Fibroblast of skin of abdomen (primary cell): ENCODE results near the gene MT1A.
A peak's percentile ranks its signal among the peaks of the same experiment; 100 is the strongest.
"Not testable (repeated sequence)": the region's sequence is repeated elsewhere in the genome, so short reads cannot be mapped to it uniquely, and the experiment has no call there.

Source experiments
- DNase-seq: peaks from one replicate; pipeline ENCODE4 v3.0.0-alpha.2; 2013

Gene MT1A

GRCh38 chr16:56658327-56658875, 19.9 kb downstream of the MT1A start:
- no peak for DNase-seq

GRCh38 chr16:56662357-56663354, 24.2 kb downstream of the MT1A start:
- no peak for DNase-seq

GRCh38 chr16:56664506-56664905, 26.0 kb downstream of the MT1A start:
- DNase-seq: no peak

GRCh38 chr16:56665286-56666261, 27.1 kb downstream of the MT1A start:
- DNase-seq: not testable (repeated sequence)

- no peak for DNase-seq
Measured at GRCh38 chr16:56667581-56668571, 29.4 kb downstream of the MT1A start, which contains the start of gene MT1G. TSS of gene MT1G (minus strand) at chr16:56668065. CDS start at chr16:56667993, 72 bp downstream.

GRCh38 chr16:56669005-56669839, 30.8 kb downstream of the MT1A start, which contains the start of gene MT1H:
TSS of gene MT1H (plus strand) at chr16:56669814. CDS start at chr16:56669885, 71 bp downstream.
- no peak for DNase-seq

- DNase-seq: no peak
Measured at GRCh38 chr16:56669840-56670619, 31.6 kb downstream of the MT1A start.

GRCh38 chr16:56670620-56670934, 32.1 kb downstream of the MT1A start:
- no peak for DNase-seq

GRCh38 chr16:56671691-56672090, 33.2 kb downstream of the MT1A start:
- DNase-seq: peak; percentile 13

GRCh38 chr16:56672171-56672570, 33.7 kb downstream of the MT1A start:
- DNase-seq: not testable (repeated sequence)

GRCh38 chr16:56672761-56673536, 34.5 kb downstream of the MT1A start:
- DNase-seq: peak; percentile 28

GRCh38 chr16:56673921-56674320, 35.5 kb downstream of the MT1A start:
- peak; percentile 42 for DNase-seq

- DNase-seq: peak; percentile 68
Measured at GRCh38 chr16:56674570-56674969, 36.1 kb downstream of the MT1A start.

- DNase-seq: no peak
Measured at GRCh38 chr16:56675685-56676210, 37.3 kb downstream of the MT1A start.

- no peak for DNase-seq
Measured at GRCh38 chr16:56677474-56677873, 39.0 kb downstream of the MT1A start.

- DNase-seq: no peak
Measured at GRCh38 chr16:56679078-56679730, 40.7 kb downstream of the MT1A start.

- DNase-seq: no peak
Measured at GRCh38 chr16:56679818-56680217, 41.4 kb downstream of the MT1A start.
